MM.1S (cell line): ENCODE measurements around the gene KCNJ1.

Experiments used
- EZH2 ChIP-seq: fragments of 300-600 bp; sonication (generic); optimal IDR thresholded peaks from 2 replicates; pipeline ENCODE3; 2017; ENCODE audit warnings: low read depth, mild to moderate bottlenecking, antibody characterized with exemption, low read length, mixed read lengths
- EZH2phosphoT487 ChIP-seq: fragments of 300-600 bp; sonication (generic); IDR thresholded peaks from 2 replicates; pipeline ENCODE4 v1.6.1; 2018; ENCODE audit warnings: antibody characterized with exemption, low read length
- TF ChIP-seq, protein P1 (sequence below): fragments of 300-600 bp; sonication (generic); IDR thresholded peaks from 2 replicates; pipeline ENCODE4 v1.5.1; 2016; ENCODE audit warnings: antibody characterized with exemption, low read length, mixed read lengths

DNA sequence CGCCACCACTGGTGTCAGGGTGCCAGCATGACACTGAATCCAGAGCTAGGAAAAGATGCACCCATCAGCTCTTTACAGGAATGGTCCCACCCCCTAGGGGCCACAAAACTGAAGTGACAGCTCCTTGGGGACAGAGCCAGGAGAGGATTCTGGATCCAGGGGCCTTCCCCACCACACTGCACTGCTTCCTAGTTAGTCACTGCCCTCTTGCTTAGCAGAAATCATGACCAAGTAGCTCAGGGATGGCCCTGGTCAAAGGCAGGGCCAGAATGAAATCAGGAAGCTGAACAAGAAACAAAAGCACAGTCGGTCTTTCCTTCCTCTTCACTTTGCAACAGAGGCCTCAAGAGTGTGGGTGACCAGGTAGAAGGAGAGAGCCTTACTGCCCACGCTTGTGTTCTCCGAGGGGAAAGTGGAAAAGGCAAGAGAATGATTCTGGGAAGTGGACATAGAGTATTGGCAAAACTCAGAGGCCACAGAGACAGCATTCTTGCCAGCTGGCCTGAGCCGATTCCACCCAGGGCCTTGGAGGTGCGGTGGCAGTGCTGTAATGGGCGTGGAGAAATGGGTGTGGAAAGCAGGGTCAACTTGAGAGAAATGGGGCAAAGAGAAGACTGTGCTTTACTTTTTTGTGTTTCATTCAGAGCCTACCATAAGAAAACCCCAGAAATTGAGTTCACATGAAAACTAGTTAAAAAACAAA lies 39.8 kb downstream of the KCNJ1 start:
- TF ChIP-seq EZH2 (no peak), EZH2phosphoT487 (no peak)
- TF ChIP-seq, protein P1, sequence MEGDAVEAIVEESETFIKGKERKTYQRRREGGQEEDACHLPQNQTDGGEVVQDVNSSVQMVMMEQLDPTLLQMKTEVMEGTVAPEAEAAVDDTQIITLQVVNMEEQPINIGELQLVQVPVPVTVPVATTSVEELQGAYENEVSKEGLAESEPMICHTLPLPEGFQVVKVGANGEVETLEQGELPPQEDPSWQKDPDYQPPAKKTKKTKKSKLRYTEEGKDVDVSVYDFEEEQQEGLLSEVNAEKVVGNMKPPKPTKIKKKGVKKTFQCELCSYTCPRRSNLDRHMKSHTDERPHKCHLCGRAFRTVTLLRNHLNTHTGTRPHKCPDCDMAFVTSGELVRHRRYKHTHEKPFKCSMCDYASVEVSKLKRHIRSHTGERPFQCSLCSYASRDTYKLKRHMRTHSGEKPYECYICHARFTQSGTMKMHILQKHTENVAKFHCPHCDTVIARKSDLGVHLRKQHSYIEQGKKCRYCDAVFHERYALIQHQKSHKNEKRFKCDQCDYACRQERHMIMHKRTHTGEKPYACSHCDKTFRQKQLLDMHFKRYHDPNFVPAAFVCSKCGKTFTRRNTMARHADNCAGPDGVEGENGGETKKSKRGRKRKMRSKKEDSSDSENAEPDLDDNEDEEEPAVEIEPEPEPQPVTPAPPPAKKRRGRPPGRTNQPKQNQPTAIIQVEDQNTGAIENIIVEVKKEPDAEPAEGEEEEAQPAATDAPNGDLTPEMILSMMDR = no peak
